OCI-LY7 (cell line): ENCODE results near the gene MTA3. TPM values are rescaled to one million over a fixed set of nuclear protein-coding genes. Genes with fewer than 3 reads are reported as not detected.

Experiments used
- BruUV-seq: library from RNA; stranded (reverse); fragments of 400-500 nt; replicated peaks from 2 replicates; lab custom pipeline; 2021; lab: Mats Ljungman, UMichigan
- CTCF ChIA-PET: fragments of 300-600 bp; sonication (Branson Sonifier 250); formaldehyde crosslinking; loops from one replicate; lab custom pipeline; 2022; ENCODE audit warnings: antibody characterized with exemption; ENCODE audit not compliant: unreplicated experiment; lab: Charles Lee
- POLR2A ChIA-PET: fragments of 300-600 bp; sonication (Branson Sonifier 250); formaldehyde crosslinking; loops from one replicate; lab custom pipeline; 2022; ENCODE audit warnings: antibody characterized with exemption; lab: Charles Lee
- DNase-seq: peaks from one replicate; pipeline ENCODE4 v3.0.0-alpha.2; 2015; ENCODE audit warnings: low spot score
- H2AFZ ChIP-seq: fragments of 200-600 bp; sonication (generic), shearing (Covaris generic); 2 replicates; pipeline ENCODE4 v1.6.1; 2014; ENCODE audit warnings: mild to moderate bottlenecking, antibody characterized with exemption, low read length, moderate library complexity
- H3K27ac ChIP-seq: fragments of 200-600 bp; sonication (generic); 2 replicates; pipeline ENCODE4 v1.5.1; 2014; ENCODE audit warnings: mixed run types, low read depth, mild to moderate bottlenecking, moderate library complexity, low read length, inconsistent platforms; ENCODE audit not compliant: poor library complexity, severe bottlenecking
- H3K36me3 ChIP-seq: fragments of 200-600 bp; sonication (generic); 2 replicates; pipeline ENCODE4 v1.6.1; 2014; ENCODE audit warnings: mild to moderate bottlenecking, antibody characterized with exemption, low read length, moderate library complexity, mixed read lengths; ENCODE audit not compliant: insufficient read depth
- H3K4me1 ChIP-seq: fragments of 200-600 bp; sonication (generic); 2 replicates; pipeline ENCODE4 v1.5.1; 2014; ENCODE audit warnings: mild to moderate bottlenecking, low read length; ENCODE audit not compliant: insufficient read depth, poor library complexity, severe bottlenecking
- H3K4me2 ChIP-seq: fragments of 200-600 bp; sonication (generic); 2 replicates; pipeline ENCODE4 v1.6.1; 2014; ENCODE audit warnings: mild to moderate bottlenecking, low read length
- H3K4me3 ChIP-seq: fragments of 200-600 bp; sonication (generic); 2 replicates; pipeline ENCODE4 v1.5.1; 2014; ENCODE audit warnings: mild to moderate bottlenecking, low read depth, low read length; ENCODE audit not compliant: poor library complexity, severe bottlenecking
- H3K79me2 ChIP-seq: fragments of 200-600 bp; sonication (generic); 2 replicates; pipeline ENCODE4 v1.6.1; 2016; ENCODE audit warnings: low read depth, mild to moderate bottlenecking, low read length, moderate library complexity, mixed read lengths; ENCODE audit not compliant: insufficient read depth
- H3K9me2 ChIP-seq: fragments of 200-600 bp; sonication (generic); 2 replicates; pipeline ENCODE4 v1.6.1; 2016; ENCODE audit warnings: mild to moderate bottlenecking, low read length, mixed read lengths; ENCODE audit not compliant: insufficient read depth
- H3K9me3 ChIP-seq: fragments of 200-600 bp; sonication (generic); 2 replicates; pipeline ENCODE4 v1.6.1; 2014; ENCODE audit warnings: mild to moderate bottlenecking, mixed run types, low read length, mixed read lengths
- H4K20me1 ChIP-seq: fragments of 200-600 bp; sonication (generic); 2 replicates; pipeline ENCODE4 v1.6.1; 2014; ENCODE audit warnings: mild to moderate bottlenecking, antibody characterized with exemption, low read length, moderate library complexity, mixed read lengths; ENCODE audit not compliant: insufficient read depth
- EZH2phosphoT487 ChIP-seq: fragments of 200-600 bp; sonication (generic); IDR thresholded peaks from 2 replicates; pipeline ENCODE4 v1.6.1; 2018; ENCODE audit warnings: low read depth, borderline replicate concordance, mild to moderate bottlenecking, mixed run types, antibody characterized with exemption, low read length, moderate library complexity, mixed read lengths
- intact Hi-C: fragments of 100-400 bp; cut with micrococcal nuclease; formaldehyde crosslinking; loops from one replicate; pipeline ENCODE4 v1.10.0; 2022; ENCODE audit not compliant: unreplicated experiment
- total RNA-seq, 2 experiments: library from RNA; depleted of rRNA in 1 of 2; stranded (reverse); fragments of >200 nt in 1 of 2; shearing (Covaris generic) in 1 of 2; gene quantifications; 2 replicates each; pipeline ENCODE4 v1.2.3, GENCODE V29; 2014 to 2022
- TF ChIP-seq, protein P1 (sequence below): fragments of 200-600 bp; sonication (generic); conservative IDR thresholded peaks from 2 replicates; pipeline ENCODE4 v1.5.1; 2014; ENCODE audit warnings: mild to moderate bottlenecking, antibody characterized with exemption, low read length, moderate library complexity, mixed read lengths

Gene MTA3
- total RNA-seq, 2 experiments from 2014 or later = 72.7 to 205 TPM

DNA sequence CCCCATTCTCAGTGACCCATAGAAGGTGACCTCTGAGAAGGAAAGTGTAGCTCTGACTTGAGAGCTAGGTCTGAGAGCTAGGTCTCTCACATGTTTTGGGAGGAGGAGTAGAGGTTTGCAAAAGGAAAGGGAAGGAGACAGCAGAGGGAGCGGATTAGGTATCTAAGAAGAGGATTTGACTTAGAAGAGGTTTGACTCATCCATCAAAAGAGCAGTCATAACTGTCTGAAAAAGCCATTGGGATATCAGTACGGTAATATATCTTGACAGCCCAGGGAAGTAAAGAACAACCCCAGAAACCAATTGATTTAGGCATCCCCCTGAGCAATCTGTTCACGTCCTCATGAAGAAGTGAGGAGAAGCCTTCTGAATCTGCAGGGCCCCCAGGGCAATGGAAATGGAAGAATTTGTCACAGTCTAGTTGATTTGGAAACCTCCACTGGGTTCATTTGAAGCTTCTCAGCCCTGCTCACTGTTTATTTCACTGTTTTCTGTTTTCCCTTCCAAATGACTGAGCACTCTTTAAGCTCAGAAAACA lies 176.2 kb downstream of the MTA3 start:
- ChIA-PET POLR2A (no interaction called here), CTCF (no interaction called here)
- H3K9me3 ChIP-seq = 0 out of 2 replicates have a peak, but pooled peaks cover 4% of the 10 kb centered on the region
- H3K27ac ChIP-seq = no peak overlapping the region
- no peaks in the 10 kb centered on the region for H3K9me2 ChIP-seq
- TF ChIP-seq, protein P1, sequence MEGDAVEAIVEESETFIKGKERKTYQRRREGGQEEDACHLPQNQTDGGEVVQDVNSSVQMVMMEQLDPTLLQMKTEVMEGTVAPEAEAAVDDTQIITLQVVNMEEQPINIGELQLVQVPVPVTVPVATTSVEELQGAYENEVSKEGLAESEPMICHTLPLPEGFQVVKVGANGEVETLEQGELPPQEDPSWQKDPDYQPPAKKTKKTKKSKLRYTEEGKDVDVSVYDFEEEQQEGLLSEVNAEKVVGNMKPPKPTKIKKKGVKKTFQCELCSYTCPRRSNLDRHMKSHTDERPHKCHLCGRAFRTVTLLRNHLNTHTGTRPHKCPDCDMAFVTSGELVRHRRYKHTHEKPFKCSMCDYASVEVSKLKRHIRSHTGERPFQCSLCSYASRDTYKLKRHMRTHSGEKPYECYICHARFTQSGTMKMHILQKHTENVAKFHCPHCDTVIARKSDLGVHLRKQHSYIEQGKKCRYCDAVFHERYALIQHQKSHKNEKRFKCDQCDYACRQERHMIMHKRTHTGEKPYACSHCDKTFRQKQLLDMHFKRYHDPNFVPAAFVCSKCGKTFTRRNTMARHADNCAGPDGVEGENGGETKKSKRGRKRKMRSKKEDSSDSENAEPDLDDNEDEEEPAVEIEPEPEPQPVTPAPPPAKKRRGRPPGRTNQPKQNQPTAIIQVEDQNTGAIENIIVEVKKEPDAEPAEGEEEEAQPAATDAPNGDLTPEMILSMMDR = no peak
- TF ChIP-seq EZH2phosphoT487 = no peak
- no peaks in the 10 kb centered on the region for H3K4me1 ChIP-seq
- no peaks in the 10 kb centered on the region for H4K20me1 ChIP-seq
- H3K4me3 ChIP-seq = no peak overlapping the region
- BruUV-seq = no TSS peak
- peaks cover 75% of the 10 kb centered on the region for H3K36me3 ChIP-seq
- intact Hi-C loops = no loop called here
- DNase-seq = no peak
- H3K79me2 ChIP-seq = no peaks in the 10 kb centered on the region
- no peak overlapping the region for H3K4me2 ChIP-seq
- no peak overlapping the region for H2AFZ ChIP-seq

DNA sequence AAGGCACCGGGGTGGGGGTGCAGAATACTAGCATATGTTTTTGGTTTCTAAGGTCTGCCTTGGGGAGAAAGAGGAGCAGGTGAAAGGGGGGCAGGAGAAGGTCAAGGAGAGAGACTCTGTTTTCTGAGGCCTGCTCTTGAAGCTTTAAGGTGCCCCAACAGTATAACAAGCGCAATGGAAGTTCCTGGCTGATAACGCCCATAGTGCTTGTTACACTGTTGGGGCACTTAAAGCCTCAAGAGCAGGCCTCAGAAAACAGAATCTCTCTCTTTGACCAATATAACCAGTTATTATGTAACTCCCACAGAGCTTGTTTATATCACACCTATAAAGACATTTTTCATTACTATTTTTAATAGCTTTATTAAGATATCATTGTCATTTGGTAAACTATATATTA lies 179.0 kb downstream of the MTA3 start:
- BruUV-seq = no TSS peak
- H3K79me2 ChIP-seq = no peaks in the 10 kb centered on the region
- H3K36me3 ChIP-seq = peaks cover 71% of the 10 kb centered on the region
- TF ChIP-seq, protein P1 = no peak
- no peak for TF ChIP-seq EZH2phosphoT487
- intact Hi-C loops = no loop called here
- no peak for DNase-seq
- ChIA-PET CTCF (no interaction called here), POLR2A (interaction anchor here (0.5 to 0.7 kb wide), 3 partner anchors 8 to 26 kb away, joined by 3 to 4 read pairs (median 3); no protein-coding TSS in a partner anchor)
- no peaks in the 10 kb centered on the region for H3K9me2 ChIP-seq
- no peaks in the 10 kb centered on the region for H4K20me1 ChIP-seq
- H3K4me1 ChIP-seq = peaks cover 13% of the 10 kb centered on the region
- no peak overlapping the region for H3K4me2 ChIP-seq
- no peak overlapping the region for H2AFZ ChIP-seq
- H3K4me3 ChIP-seq = no peak overlapping the region
- no peak overlapping the region for H3K27ac ChIP-seq
- 0 out of 2 replicates have a peak, but pooled peaks cover under 1% of the 10 kb centered on the region for H3K9me3 ChIP-seq

DNA sequence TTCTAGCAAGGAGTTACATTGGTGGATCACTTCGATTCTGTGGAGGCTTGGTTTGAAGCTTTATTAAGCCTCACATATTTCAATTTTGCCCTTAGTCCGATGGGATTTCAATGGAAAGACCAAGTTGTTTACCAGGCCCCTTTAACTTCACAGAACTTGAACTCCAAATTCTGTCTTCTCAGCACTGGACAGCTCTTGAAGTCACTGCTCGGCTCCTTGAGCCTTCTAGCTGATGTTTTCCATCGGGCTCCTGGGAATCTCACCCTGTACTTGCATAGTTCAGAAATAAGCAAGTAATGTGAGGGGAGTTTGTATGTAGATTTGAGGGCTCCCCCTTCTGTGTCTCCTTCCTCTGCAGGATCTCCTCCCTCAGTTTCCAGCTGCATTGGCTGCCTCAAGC lies 180.4 kb downstream of the MTA3 start:
- Histone ChIP-seq H3K9me2 (no peaks in the 10 kb centered on the region), H3K4me1 (peaks cover 20% of the 10 kb centered on the region), H3K36me3 (peaks cover 68% of the 10 kb centered on the region), H4K20me1 (no peaks in the 10 kb centered on the region), H2AFZ (no peak overlapping the region), H3K4me3 (no peak overlapping the region), H3K9me3 (no peaks in the 10 kb centered on the region), H3K4me2 (no peak overlapping the region), H3K27ac (no peak overlapping the region), H3K79me2 (no peaks in the 10 kb centered on the region)
- no peak for DNase-seq
- TF ChIP-seq, protein P1 = no peak
- no peak for TF ChIP-seq EZH2phosphoT487
- CTCF ChIA-PET = no interaction called here
- POLR2A ChIA-PET = no interaction called here
- no TSS peak for BruUV-seq
- intact Hi-C loops = no loop called here
